NOMO-1 (cell line): ENCODE results near the gene NPY1R.
A peak's percentile ranks its signal among the peaks of the same experiment; 100 is the strongest.

Experiments used
- DNase-seq, 2 experiments: peaks; one replicate each; lab custom pipeline; 2025; ENCODE audit not compliant: unreplicated experiment in 2 of 2; lab: John Stamatoyannopoulos, UW

Gene NPY1R

GRCh38 chr4:163332526-163333406 is at the start of gene NPY1R:
NPY1R (minus strand) TSS chr4:163332596; CDS start chr4:163326554, 6,042 bp downstream.
- DNase-seq = peak; percentile 43 to 59

DNA sequence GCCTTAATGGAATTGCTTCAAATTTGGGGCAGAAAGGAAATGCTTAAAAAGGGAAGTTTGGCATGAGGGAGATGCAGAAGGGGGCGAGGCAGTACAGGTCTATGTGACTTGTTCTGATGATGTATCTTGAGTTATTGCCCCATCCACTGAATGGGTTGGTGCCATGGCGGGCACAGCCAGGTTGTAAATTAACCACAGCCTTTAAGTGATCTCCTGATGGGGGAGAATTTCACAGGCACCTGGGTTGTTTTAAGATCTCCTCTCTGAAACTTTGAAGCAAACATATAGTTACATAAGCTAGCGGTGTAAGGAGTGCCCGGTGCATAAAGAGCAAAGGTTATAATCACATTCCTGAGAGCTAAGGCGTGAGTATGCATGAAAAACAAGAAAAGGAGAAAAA is 48.3 kb upstream of the NPY1R start:
- DNase-seq = no peak

DNA sequence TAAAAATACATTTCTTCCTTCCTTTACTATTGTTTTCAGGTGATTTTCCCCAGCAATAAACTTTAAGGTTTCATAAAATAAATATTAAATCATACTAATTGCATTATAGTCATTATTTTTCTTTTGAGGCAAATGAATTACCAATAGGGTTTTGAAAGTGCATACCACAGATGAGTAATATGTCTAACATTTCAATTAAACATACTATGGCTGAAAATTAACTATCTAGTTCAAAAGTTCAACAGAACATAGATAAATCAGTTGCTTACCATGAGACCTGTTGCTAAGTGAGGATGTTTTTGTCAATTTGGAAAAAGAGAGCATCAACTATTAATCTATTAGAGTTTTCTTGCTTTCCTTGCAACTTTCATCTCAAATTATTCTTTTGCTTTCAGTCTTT is 46.3 kb upstream of the NPY1R start:
- no peak for DNase-seq

- DNase-seq = no peak
Observed at GRCh38 chr4:163372029-163372428, 39.6 kb upstream of the NPY1R start.

GRCh38 chr4:163367651-163368050 is 35.3 kb upstream of the NPY1R start:
- peak in 1 of 2 experiments; percentile 11 for DNase-seq

DNA sequence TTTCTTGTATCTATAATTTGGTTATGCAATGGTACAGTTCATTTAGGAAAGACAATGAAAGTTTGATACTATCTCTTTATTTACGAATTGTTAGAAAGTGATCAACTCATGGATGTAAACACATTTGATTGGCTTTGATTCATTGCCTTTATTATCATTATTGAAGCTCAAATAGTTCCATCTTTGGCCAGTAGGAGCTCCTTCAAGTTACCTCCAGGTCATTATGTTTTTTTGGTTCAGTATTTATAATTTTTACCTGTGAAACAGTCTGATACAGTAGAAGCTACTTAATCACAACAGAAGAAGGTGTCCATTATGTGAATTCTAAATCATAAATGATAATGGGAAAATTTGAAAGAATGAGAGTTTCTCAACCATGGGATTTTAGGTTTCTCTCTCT is 23.7 kb upstream of the NPY1R start:
- DNase-seq = no peak

- no peak for DNase-seq
Observed at GRCh38 chr4:163353054-163353453, 20.7 kb upstream of the NPY1R start.

GRCh38 chr4:163350672-163351071 is 18.3 kb upstream of the NPY1R start:
- no peak for DNase-seq

GRCh38 chr4:163344147-163345125 is 12.0 kb upstream of the NPY1R start:
- DNase-seq = no peak

DNA sequence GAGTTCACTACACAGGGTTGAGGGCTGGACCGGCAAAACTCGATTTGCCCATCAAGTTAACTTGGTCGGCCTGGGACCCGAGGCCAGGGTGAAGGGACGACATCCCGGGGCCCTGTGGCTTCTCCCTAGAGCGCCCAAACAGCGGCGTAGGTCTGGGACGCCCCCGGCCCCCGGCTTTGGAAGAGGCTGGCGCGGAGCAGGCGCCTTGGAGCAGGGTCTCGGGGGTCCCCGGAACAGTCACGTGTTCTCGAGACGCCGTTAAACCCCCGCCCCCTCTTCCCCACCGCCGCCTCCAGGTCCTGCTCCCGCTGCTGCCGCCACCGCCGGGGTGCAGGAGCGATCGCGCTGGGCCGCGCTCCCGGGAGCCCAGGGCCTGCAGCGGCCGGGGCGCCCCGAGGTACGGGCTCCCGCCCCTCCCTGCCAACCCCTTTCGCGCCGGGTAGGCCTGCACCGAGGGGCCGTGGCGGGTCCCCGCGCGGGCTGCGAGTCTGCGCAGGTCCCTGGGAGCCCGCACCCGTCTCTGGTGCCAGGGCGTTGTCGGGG is 11.3 kb upstream of the NPY1R start, which contains the start of gene NPY5R:
TSS of gene NPY5R (plus strand) at position 289 of the 543 bp plus-strand sequence. CDS start 6,382 bp downstream, outside the sequence.
- DNase-seq = no peak

- no peak for DNase-seq
Observed at GRCh38 chr4:163335384-163335783, 3.0 kb upstream of the NPY1R start.

- no peak for DNase-seq
Observed at GRCh38 chr4:163331629-163332376, 593 bp downstream of the NPY1R start.

- no peak for DNase-seq
Observed at GRCh38 chr4:163330916-163331628, 1.3 kb downstream of the NPY1R start.

DNA sequence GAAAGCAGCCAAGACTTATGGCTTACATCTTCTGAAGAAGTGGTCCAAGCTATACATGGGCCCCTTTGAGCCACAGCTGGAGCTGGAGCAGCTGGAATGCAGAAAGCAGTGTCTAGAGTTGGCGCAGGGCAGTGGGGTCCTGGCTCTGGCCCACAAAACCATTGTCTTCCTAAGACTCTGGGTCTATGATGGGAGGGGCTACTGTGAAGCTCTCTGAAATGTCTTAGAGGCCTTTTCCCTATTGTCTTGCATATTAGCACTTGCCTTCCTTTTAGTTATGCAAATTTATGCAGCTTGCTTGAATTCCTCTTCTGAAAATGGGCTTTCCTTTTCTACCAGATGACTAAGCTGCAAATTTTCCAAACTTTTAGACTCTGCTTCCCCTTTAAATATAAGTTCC is 15.3 kb downstream of the NPY1R start:
- no peak for DNase-seq

- DNase-seq = no peak
Observed at GRCh38 chr4:163309466-163309865, 22.9 kb downstream of the NPY1R start.

GRCh38 chr4:163303069-163303468 is 29.3 kb downstream of the NPY1R start:
- no peak for DNase-seq

DNA sequence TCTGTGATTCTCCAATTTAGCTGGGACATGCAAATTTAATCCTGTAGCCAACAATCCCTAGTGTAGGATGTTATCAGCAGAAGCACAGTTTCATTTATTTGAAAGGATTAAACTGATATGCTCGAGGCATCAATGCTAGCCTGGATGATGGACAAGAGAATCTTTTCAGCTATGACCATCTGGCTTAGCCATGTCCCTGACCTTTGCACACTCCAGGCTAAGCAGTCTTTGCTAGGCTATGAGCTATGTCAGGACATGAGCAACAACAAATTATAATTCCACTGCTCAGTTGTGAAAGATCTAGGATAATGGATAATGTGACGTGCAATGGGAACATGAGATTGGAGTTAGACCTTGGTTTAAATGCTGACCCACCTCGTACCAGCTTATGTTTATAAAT is 32.0 kb downstream of the NPY1R start:
- no peak for DNase-seq

DNA sequence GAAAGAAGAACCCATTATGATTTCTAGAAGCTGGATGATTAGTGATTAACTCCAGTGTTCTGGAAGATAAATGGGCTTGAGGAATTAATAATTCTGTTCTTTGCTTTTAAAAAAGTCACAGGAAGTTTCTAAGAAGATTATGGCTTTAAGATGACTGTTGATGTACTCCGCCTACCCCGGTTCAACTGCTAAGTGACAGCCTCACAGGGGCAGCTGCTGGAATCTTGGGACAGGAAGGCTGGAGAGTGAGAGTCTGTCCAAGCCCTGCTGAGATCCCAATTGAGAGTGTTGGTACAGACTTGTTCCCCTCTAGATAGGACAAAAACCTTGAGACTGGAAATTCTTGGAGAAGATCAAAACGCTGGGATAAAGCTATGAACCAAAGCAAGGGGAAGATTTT is 37.3 kb downstream of the NPY1R start:
- no peak for DNase-seq

DNA sequence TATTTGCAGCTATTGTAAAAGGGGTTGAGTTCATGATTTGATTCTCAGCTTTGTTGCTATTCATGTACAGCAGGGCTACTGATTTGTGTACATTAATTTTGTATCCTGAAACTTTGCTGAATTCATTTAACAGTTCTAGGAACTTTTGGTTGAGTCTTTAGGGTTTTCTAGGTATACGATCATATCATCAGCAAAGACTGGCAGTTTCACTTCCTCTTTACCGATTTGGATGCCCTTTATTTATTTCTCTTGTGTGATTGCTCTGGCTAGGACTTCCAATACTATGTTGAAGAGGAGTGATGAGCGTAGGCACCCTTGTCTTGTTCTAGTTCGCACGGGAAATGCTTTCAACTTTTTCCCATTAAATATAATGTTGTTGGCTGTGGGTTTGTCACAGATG is 48.1 kb downstream of the NPY1R start:
- peak; percentile 8 to 12 for DNase-seq
